ENCODE data around the gene FBXO45.
"Not testable (repeated sequence)": the region's sequence is repeated elsewhere in the genome, so short reads cannot be mapped to it uniquely, and the experiment has no call there.

The FBXO45 gene

GRCh38 chr3:196533260-196533681 lies 35.2 kb upstream of the FBXO45 start:
- Histone ChIP-seq H3K4me1 (ENCODE audit: control insufficient read depth, insufficient read depth, low read length) (no peaks in the 10 kb centered on the region), H3K27me3 (ENCODE audit: control insufficient read depth, insufficient read depth, low read length, poor library complexity, severe bottlenecking) (peaks cover 4% of the 10 kb centered on the region), H3K27ac (ENCODE audit: insufficient read depth, low read depth, low read length, poor library complexity, severe bottlenecking) (no peak overlapping the region), H3K36me3 (ENCODE audit: control insufficient read depth, insufficient read depth, low read length) (no peaks in the 10 kb centered on the region), H3K9me3 (ENCODE audit: control insufficient read depth, low read length) (no peaks in the 10 kb centered on the region), H3K4me3 (ENCODE audit: insufficient read depth, low read depth, low read length) (no peak overlapping the region)
- WGBS, 2 experiments: 8 to 11% methylated on average over 14 of the region's 14 CpGs

GRCh38 chr3:196537319-196537984 lies 31.0 kb upstream of the FBXO45 start:
- H3K9me3 ChIP-seq (ENCODE audit: control insufficient read depth, low read length): no peaks in the 10 kb centered on the region
- no peak overlapping the region for H3K4me3 ChIP-seq (ENCODE audit: insufficient read depth, low read depth, low read length)
- no peaks in the 10 kb centered on the region for H3K36me3 ChIP-seq (ENCODE audit: control insufficient read depth, insufficient read depth, low read length)
- WGBS, 2 experiments: 67 to 71% methylated on average over 17 to 18 of the region's 18 CpGs
- no peaks in the 10 kb centered on the region for H3K4me1 ChIP-seq (ENCODE audit: control insufficient read depth, insufficient read depth, low read length)
- no peak overlapping the region for H3K27ac ChIP-seq (ENCODE audit: insufficient read depth, low read depth, low read length, poor library complexity, severe bottlenecking)
- no peaks in the 10 kb centered on the region for H3K27me3 ChIP-seq (ENCODE audit: control insufficient read depth, insufficient read depth, low read length, poor library complexity, severe bottlenecking)

- H3K27me3 ChIP-seq (ENCODE audit: control insufficient read depth, insufficient read depth, low read length, poor library complexity, severe bottlenecking): no peaks in the 10 kb centered on the region
- no peaks in the 10 kb centered on the region for H3K36me3 ChIP-seq (ENCODE audit: control insufficient read depth, insufficient read depth, low read length)
- no peaks in the 10 kb centered on the region for H3K9me3 ChIP-seq (ENCODE audit: control insufficient read depth, low read length)
- no peak overlapping the region for H3K4me3 ChIP-seq (ENCODE audit: insufficient read depth, low read depth, low read length)
- no peak overlapping the region for H3K27ac ChIP-seq (ENCODE audit: insufficient read depth, low read depth, low read length, poor library complexity, severe bottlenecking)
- WGBS, 2 experiments: 96 to 100% methylated on average over 5 of the region's 6 CpGs
- H3K4me1 ChIP-seq (ENCODE audit: control insufficient read depth, insufficient read depth, low read length): no peaks in the 10 kb centered on the region
Observed at GRCh38 chr3:196541684-196542445, 26.6 kb upstream of the FBXO45 start.

- H3K4me3 ChIP-seq (ENCODE audit: insufficient read depth, low read depth, low read length): no peak overlapping the region
- WGBS, 2 experiments: 87 to 98% methylated on average over 2 of the region's 2 CpGs
- H3K9me3 ChIP-seq (ENCODE audit: control insufficient read depth, low read length): no peaks in the 10 kb centered on the region
- no peaks in the 10 kb centered on the region for H3K27me3 ChIP-seq (ENCODE audit: control insufficient read depth, insufficient read depth, low read length, poor library complexity, severe bottlenecking)
- no peak overlapping the region for H3K27ac ChIP-seq (ENCODE audit: insufficient read depth, low read depth, low read length, poor library complexity, severe bottlenecking)
- H3K36me3 ChIP-seq (ENCODE audit: control insufficient read depth, insufficient read depth, low read length): no peaks in the 10 kb centered on the region
- no peaks in the 10 kb centered on the region for H3K4me1 ChIP-seq (ENCODE audit: control insufficient read depth, insufficient read depth, low read length)
Observed at GRCh38 chr3:196544491-196544992, 23.9 kb upstream of the FBXO45 start.

- H3K27me3 ChIP-seq (ENCODE audit: control insufficient read depth, insufficient read depth, low read length, poor library complexity, severe bottlenecking): no peaks in the 10 kb centered on the region
- 90 to 94% methylated on average over 5 of the region's 5 CpGs for WGBS, 2 experiments
- H3K9me3 ChIP-seq (ENCODE audit: control insufficient read depth, low read length): no peaks in the 10 kb centered on the region
- H3K27ac ChIP-seq (ENCODE audit: insufficient read depth, low read depth, low read length, poor library complexity, severe bottlenecking): no peak overlapping the region
- H3K4me1 ChIP-seq (ENCODE audit: control insufficient read depth, insufficient read depth, low read length): no peaks in the 10 kb centered on the region
- no peak overlapping the region for H3K4me3 ChIP-seq (ENCODE audit: insufficient read depth, low read depth, low read length)
- H3K36me3 ChIP-seq (ENCODE audit: control insufficient read depth, insufficient read depth, low read length): no peaks in the 10 kb centered on the region
Observed at GRCh38 chr3:196546537-196546936, 21.9 kb upstream of the FBXO45 start.

GRCh38 chr3:196547067-196547466 lies 21.4 kb upstream of the FBXO45 start:
- 96 to 97% methylated on average over 2 of the region's 2 CpGs for WGBS, 2 experiments
- Histone ChIP-seq H3K36me3 (ENCODE audit: control insufficient read depth, insufficient read depth, low read length) (no peaks in the 10 kb centered on the region), H3K4me1 (ENCODE audit: control insufficient read depth, insufficient read depth, low read length) (no peaks in the 10 kb centered on the region), H3K4me3 (ENCODE audit: insufficient read depth, low read depth, low read length) (no peak overlapping the region), H3K27ac (ENCODE audit: insufficient read depth, low read depth, low read length, poor library complexity, severe bottlenecking) (no peak overlapping the region), H3K9me3 (ENCODE audit: control insufficient read depth, low read length) (no peaks in the 10 kb centered on the region), H3K27me3 (ENCODE audit: control insufficient read depth, insufficient read depth, low read length, poor library complexity, severe bottlenecking) (no peaks in the 10 kb centered on the region)

- WGBS, 2 experiments: 96 to 97% methylated on average over 1 of the region's 1 CpG
- H3K27me3 ChIP-seq (ENCODE audit: control insufficient read depth, insufficient read depth, low read length, poor library complexity, severe bottlenecking); H3K36me3 ChIP-seq (ENCODE audit: control insufficient read depth, insufficient read depth, low read length); H3K27ac ChIP-seq (ENCODE audit: insufficient read depth, low read depth, low read length, poor library complexity, severe bottlenecking); H3K4me1 ChIP-seq (ENCODE audit: control insufficient read depth, insufficient read depth, low read length); H3K4me3 ChIP-seq (ENCODE audit: insufficient read depth, low read depth, low read length); H3K9me3 ChIP-seq (ENCODE audit: control insufficient read depth, low read length): not testable (repeated sequence)
Observed at GRCh38 chr3:196549312-196549711, 19.1 kb upstream of the FBXO45 start.

GRCh38 chr3:196550172-196550571 lies 18.3 kb upstream of the FBXO45 start:
- not testable (repeated sequence) for H3K36me3 ChIP-seq (ENCODE audit: control insufficient read depth, insufficient read depth, low read length); H3K4me1 ChIP-seq (ENCODE audit: control insufficient read depth, insufficient read depth, low read length); H3K27ac ChIP-seq (ENCODE audit: insufficient read depth, low read depth, low read length, poor library complexity, severe bottlenecking); H3K27me3 ChIP-seq (ENCODE audit: control insufficient read depth, insufficient read depth, low read length, poor library complexity, severe bottlenecking); H3K9me3 ChIP-seq (ENCODE audit: control insufficient read depth, low read length); H3K4me3 ChIP-seq (ENCODE audit: insufficient read depth, low read depth, low read length)
- 82 to 90% methylated on average over 3 of the region's 3 CpGs for WGBS, 2 experiments

GRCh38 chr3:196552253-196552652 lies 16.2 kb upstream of the FBXO45 start:
- no peak overlapping the region for H3K27ac ChIP-seq (ENCODE audit: insufficient read depth, low read depth, low read length, poor library complexity, severe bottlenecking)
- H3K4me3 ChIP-seq (ENCODE audit: insufficient read depth, low read depth, low read length): no peak overlapping the region
- H3K9me3 ChIP-seq (ENCODE audit: control insufficient read depth, low read length): no peaks in the 10 kb centered on the region
- H3K27me3 ChIP-seq (ENCODE audit: control insufficient read depth, insufficient read depth, low read length, poor library complexity, severe bottlenecking): no peaks in the 10 kb centered on the region
- 92 to 100% methylated on average over 1 of the region's 5 CpGs for WGBS, 2 experiments
- no peaks in the 10 kb centered on the region for H3K36me3 ChIP-seq (ENCODE audit: control insufficient read depth, insufficient read depth, low read length)
- no peaks in the 10 kb centered on the region for H3K4me1 ChIP-seq (ENCODE audit: control insufficient read depth, insufficient read depth, low read length)

- 93% methylated on average over 9 of the region's 9 CpGs for WGBS, 2 experiments
- no peaks in the 10 kb centered on the region for H3K36me3 ChIP-seq (ENCODE audit: control insufficient read depth, insufficient read depth, low read length)
Observed at GRCh38 chr3:196553551-196553950, 14.9 kb upstream of the FBXO45 start.

More at GRCh38 chr3:196553551-196553950, 14.9 kb upstream of the FBXO45 start:
- Histone ChIP-seq H3K27ac (ENCODE audit: insufficient read depth, low read depth, low read length, poor library complexity, severe bottlenecking) (no peak overlapping the region), H3K9me3 (ENCODE audit: control insufficient read depth, low read length) (no peaks in the 10 kb centered on the region), H3K4me3 (ENCODE audit: insufficient read depth, low read depth, low read length) (no peak overlapping the region), H3K4me1 (ENCODE audit: control insufficient read depth, insufficient read depth, low read length) (no peaks in the 10 kb centered on the region), H3K27me3 (ENCODE audit: control insufficient read depth, insufficient read depth, low read length, poor library complexity, severe bottlenecking) (no peaks in the 10 kb centered on the region)

All from ectodermal cell (in vitro differentiated cells).